GM18526 (cell line): ENCODE results near the gene FAM76A.

ENCODE experiments used
- POLR2A ChIP-seq: IDR thresholded peaks from 3 replicates; pipeline ENCODE4 v1.6.1; 2011; ENCODE audit not compliant: insufficient read length; ENCODE audit errors: extremely low read depth

FAM76A gene

DNA sequence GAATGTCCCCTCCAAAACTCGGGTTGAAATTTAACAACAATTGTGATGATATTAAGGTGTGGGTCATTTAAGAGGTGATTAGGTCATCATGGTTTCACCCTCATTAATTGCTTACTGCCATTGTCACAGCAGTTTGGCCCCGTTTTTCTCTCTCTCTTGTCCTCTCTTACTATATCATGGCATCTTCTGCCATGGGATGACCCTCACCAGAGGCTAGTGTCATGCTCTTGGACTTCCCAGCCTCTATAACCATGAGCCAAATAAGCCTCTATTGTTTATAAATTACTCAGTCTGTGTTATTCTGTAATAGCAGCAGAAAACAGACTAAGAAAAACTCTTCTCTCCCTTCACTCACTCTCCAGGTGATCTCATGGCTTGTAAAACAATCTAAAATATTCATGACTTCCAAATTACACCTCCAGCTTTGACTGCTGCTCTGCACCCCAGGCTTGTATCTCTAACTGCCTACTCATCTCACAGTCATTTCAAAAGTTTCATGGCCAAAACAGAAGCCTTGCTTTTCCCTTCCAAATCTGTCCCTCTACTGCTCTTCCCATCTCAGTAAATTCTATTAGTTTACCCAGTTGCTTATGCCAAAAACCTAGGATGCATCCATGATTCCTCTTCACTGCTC, 9.4 kb upstream of the FAM76A start:
- no peak for TF ChIP-seq POLR2A

DNA sequence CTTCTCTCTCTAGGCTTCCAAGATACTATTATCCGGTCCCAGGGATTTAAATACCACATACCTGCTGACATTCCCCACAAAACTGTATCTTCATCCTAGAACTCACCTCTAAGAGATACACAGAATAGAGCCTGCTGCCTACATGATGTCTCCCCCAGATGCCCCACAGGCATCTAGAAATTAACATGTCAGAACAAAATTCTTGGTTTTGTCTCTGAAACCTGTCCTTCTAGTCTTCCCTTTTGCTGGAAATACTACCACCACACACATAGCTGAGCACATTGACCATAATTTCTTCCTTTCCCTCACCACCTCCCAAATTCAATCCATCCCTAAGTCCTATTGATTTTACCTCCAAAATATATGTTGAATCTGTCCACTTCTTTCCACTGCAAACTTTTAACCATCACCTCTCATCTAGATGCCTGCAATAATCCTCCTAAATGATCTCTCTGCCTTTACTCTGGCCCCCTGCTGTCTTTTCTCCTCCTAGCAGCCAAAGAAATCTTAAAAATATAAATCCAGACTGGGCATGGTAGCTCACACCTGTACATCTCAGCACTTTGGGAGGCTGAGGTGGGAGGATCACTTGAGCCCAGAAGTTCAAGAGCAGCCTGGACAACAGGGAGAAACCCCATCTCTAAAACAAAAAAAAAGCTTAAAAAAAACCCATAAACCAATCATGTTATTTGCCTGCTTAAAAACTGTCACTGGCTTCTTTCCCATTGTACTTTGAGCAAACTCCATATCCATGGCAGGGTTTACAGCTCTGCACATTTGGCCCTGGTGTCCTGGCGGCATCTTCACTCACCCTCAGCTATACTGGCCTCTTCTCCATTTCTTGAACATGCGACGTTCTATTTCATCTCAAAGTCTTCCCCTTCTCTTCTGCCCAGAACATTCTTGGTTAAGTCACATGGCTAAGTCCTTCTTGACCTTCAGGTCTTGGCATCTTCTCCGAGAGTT, 6.2 kb upstream of the FAM76A start:
- TF ChIP-seq POLR2A, result no peak

GRCh38 chr1:27724961-27725373, 794 bp upstream of the FAM76A start:
- no peak for TF ChIP-seq POLR2A

DNA sequence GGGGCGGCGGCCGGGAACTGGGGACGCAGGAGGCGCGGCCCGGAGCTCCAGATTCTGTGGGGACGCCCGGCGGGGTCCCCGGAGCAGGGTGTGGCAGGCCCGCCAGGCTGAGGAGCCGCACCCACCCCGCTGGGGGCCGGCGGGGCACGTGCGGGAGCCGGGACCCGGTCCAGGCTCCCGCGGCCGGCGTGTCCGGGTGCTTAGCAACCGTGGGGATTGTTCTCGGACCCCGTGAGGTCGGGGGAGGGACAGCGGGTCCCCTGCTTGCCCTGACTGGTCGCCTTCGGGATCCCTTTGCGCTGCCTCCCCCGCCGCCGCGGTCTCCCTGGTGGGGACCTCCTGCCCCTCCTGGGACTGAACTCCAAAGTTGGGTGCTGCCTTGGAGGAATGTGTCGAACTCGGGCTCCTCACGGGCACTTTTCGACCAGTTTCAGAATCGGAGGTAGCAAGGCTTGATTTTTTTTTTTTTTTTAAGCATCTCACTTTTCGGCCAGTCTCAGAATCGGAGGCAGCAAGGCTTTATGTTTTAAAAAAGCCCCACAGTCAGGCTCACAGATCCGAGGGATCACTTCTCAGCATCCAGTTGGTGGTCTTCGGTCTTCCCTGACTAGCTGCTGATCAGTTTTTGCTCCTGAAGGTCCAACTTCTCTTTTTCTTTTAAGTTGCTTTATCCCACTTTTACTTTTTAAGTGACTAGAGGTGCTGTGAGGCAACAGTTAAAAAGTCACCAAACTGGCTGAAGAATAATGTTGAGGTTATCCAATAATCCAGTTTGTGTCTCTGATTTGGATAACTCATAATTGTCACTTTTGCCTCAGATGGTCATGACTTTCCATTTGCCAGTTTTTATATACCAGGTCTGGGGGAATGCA, 648 bp downstream of the FAM76A start:
- no peak for TF ChIP-seq POLR2A

- TF ChIP-seq POLR2A, result no peak
Observed at GRCh38 chr1:27727126-27727525, 1.4 kb downstream of the FAM76A start.

DNA sequence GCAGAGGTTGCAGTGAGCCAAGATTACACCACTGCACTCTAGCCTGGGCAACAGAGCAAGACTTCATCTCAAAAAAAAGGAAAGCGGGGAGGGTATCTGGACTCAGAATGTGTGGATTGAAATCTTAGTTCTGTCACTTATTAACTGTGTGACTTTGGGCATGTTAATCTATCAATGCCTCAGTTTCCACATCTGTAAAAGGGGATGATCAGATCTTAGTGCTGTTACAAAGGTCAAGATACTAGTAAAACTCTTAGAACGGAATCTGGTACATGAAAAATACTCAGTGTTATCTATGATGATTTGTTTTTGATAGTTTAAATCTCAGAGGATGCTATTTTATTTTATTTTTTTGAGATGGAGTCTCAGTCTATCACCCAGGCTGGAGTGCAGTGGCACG, 10.5 kb downstream of the FAM76A start:
- no peak for TF ChIP-seq POLR2A

DNA sequence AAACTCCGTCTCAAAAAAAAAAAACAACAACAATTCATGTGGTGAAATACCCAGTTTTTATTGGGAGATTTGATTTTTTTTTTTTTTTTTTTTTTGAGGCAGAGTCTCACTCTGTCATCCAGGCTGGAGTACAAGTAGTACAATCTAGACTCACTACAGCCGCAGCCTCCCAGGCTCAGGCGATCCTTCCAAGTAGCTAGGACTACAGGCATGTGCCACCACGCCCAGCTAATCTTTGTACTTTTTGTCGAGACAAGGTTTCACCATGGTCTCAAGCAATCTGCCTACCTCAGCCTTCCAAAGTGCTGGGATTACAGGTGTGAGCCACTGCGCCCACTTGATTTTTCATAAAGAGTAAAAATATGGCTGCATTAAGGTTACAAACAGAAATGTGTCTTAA, 15.4 kb downstream of the FAM76A start:
- TF ChIP-seq POLR2A, result no peak

DNA sequence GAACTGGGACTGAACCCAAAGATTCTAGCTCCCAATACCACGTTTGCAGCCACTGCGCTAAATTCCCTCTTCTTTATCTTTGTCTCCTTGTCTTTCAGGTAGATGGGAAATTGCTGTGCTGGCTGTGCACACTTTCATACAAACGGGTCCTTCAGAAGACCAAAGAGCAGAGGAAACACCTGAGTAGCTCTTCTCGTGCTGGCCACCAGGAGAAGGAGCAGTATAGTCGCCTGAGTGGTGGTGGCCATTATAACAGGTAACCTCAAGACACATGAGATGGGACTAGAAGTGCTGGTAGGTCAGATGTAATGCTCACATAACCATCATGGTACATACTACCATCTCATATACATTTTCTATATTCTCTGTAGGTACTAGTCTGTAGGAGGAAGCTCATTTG, 18.8 kb downstream of the FAM76A start:
- TF ChIP-seq POLR2A, result no peak

GRCh38 chr1:27745466-27745865, 19.7 kb downstream of the FAM76A start:
- TF ChIP-seq POLR2A, result no peak

GRCh38 chr1:27752360-27752759, 26.6 kb downstream of the FAM76A start:
- no peak for TF ChIP-seq POLR2A

DNA sequence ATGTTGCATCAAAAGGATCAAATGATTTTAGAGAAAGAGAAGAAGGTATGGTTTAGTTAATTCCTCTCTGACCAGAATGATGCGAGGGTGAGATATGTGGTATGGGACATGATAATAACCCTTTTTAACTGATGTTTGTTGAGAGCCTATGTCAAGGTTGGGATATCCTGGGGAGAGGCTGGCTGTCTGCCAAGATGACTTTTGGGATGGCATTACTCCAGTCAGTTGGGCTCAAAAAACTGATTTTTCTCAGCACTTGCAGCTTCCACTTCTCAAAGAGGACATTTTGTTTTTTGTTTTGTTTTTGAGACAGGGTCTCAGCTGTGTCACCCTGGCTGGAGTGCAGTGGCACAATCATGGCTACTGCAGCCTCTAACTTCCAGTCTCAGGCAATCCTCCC, 29.5 kb downstream of the FAM76A start:
- TF ChIP-seq POLR2A, result no peak

DNA sequence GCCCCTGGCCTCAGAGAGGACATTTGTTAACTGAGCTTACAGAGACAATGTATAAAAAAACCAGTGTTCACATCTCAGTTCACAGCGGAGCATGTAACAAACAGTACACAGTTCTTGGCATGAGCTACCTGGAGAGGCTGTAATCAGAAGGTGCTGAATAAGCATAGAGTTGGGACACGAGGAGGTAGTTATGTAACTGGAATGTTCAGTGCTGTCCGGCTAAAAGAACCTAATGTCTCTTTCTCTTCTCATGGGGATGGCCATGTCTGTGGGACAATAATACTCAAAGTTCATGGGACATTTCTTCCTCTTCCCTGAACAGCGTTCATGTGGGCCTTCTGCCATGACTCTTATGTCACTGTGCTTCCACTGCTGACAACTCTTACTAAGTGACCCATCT, 30.1 kb downstream of the FAM76A start:
- no peak for TF ChIP-seq POLR2A

DNA sequence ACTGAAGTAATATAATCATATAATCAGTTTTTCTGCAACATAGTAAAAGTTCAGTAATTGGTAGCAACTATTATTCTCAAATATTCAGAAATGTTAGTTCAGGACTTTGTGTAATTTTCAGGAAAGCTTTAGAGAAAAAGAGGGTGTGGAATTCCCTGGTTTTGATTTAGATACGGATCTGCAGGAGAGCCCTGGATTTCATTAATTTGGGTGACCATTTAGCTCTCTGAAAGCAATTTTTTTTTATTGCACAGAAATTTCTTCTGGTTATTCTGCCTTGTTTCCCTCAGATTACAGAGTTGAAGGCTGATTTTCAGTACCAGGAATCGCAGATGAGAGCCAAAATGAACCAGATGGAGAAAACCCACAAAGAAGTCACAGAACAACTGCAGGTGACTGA, 33.5 kb downstream of the FAM76A start:
- TF ChIP-seq POLR2A, result no peak

DNA sequence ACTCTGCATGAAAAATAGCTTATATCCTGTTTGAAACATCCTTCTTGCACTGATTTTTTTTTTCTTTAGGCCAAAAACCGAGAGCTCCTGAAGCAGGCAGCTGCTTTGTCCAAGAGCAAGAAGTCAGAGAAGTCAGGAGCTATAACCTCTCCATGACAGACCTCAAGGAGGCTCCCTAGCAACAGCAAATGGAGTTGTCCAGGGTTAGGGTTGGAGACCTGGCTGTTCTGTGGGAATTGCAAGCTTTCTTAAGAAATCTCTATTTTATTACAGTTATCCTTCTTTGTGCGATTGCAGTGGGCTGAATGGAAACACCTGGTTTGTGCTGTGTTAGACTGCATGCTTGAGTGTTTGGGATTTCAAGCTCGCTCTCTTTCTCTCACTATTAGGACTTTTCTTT, 34.7 kb downstream of the FAM76A start:
- no peak for TF ChIP-seq POLR2A

GRCh38 chr1:27762033-27762432, 36.3 kb downstream of the FAM76A start:
- no peak for TF ChIP-seq POLR2A
